WERI-Rb-1 (cell line): ENCODE data around the gene FMC1.

Experiments used
- DNase-seq: peaks from one replicate; pipeline ENCODE4 v3.0.0-alpha.2; 2020
- H3K27ac ChIP-seq: fragments of 250-450 bp; sonication (Bioruptor Pico); 2 replicates; pipeline ENCODE4 v1.5.1; 2020; ENCODE audit warnings: mild to moderate bottlenecking, moderate library complexity
- H3K27me3 ChIP-seq: fragments of 250-450 bp; sonication (Bioruptor Pico); 2 replicates; pipeline ENCODE4 v1.5.1; 2021; ENCODE audit warnings: mild to moderate bottlenecking, low read depth, moderate library complexity; ENCODE audit not compliant: insufficient read depth, severe bottlenecking
- H3K36me3 ChIP-seq: fragments of 250-450 bp; sonication (Bioruptor Pico); 2 replicates; pipeline ENCODE4 v1.5.1; 2020; ENCODE audit warnings: mild to moderate bottlenecking, moderate library complexity
- H3K4me3 ChIP-seq: 2 replicates; pipeline ENCODE4 v1.5.1; 2011; ENCODE audit warnings: low read depth, mild to moderate bottlenecking, control low read depth, low read length
- H3K9me3 ChIP-seq: fragments of 250-450 bp; sonication (Bioruptor Pico); 2 replicates; pipeline ENCODE4 v1.5.1; 2021; ENCODE audit warnings: mild to moderate bottlenecking, moderate library complexity; ENCODE audit not compliant: severe bottlenecking
- TF ChIP-seq, protein P1 (sequence below): IDR thresholded peaks from 2 replicates; pipeline ENCODE4 v1.5.1; 2011; ENCODE audit warnings: low read depth, mild to moderate bottlenecking, control low read depth, inconsistent platforms, low read length

The FMC1 gene

DNA sequence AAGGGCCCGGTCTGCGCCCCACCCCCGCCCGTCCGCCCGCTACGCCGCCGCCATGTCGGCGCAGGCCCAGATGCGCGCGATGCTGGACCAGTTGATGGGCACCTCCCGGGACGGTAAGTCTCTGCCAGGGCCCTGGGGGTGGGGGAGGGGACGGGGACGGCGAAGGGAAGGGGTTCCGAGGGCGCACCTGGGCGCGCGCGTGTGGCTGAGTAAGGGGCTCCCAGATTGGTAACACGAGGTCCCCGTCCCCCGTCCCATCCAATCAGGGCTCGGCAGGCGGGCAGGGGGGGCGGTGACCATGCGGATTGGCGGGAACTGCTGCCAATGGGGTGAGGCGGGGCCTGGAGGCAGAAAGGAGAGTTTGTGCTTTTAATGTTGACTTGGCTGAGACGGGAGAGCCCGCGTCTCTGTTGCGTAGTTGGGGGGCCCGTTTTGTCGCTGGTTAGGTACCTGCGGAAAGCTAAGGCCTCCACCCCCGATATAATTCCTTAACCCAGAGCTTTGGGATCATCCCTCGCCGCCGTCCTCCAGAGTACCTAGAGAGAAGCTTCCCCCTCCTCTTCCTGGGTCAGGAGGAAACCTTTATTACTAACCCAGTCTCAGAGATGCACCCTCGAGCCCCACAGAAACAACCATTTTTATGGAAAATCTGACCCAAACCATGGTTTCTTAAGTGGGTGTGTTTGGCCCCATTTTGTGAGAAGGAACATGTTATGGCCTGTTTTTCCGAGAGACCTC is 19.2 kb downstream of the FMC1 start:
- no peaks in the 10 kb centered on the region for H3K9me3 ChIP-seq
- peak; percentile 98 for DNase-seq
- H3K27ac ChIP-seq = peak overlapping the region; percentile 99
- H3K36me3 ChIP-seq = peaks cover 35% of the 10 kb centered on the region
- TF ChIP-seq, protein P1, sequence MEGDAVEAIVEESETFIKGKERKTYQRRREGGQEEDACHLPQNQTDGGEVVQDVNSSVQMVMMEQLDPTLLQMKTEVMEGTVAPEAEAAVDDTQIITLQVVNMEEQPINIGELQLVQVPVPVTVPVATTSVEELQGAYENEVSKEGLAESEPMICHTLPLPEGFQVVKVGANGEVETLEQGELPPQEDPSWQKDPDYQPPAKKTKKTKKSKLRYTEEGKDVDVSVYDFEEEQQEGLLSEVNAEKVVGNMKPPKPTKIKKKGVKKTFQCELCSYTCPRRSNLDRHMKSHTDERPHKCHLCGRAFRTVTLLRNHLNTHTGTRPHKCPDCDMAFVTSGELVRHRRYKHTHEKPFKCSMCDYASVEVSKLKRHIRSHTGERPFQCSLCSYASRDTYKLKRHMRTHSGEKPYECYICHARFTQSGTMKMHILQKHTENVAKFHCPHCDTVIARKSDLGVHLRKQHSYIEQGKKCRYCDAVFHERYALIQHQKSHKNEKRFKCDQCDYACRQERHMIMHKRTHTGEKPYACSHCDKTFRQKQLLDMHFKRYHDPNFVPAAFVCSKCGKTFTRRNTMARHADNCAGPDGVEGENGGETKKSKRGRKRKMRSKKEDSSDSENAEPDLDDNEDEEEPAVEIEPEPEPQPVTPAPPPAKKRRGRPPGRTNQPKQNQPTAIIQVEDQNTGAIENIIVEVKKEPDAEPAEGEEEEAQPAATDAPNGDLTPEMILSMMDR = no peak
- H3K4me3 ChIP-seq = peak overlapping the region; percentile 85
- H3K27me3 ChIP-seq = no peaks in the 10 kb centered on the region

- DNase-seq = no peak
- Histone ChIP-seq H3K9me3 (no peaks in the 10 kb centered on the region), H3K36me3 (peaks cover 39% of the 10 kb centered on the region), H3K4me3 (peak overlapping the region; percentile 85), H3K27ac (peak overlapping the region; percentile 99), H3K27me3 (no peaks in the 10 kb centered on the region)
- TF ChIP-seq, protein P1 = no peak
Observed at GRCh38 chr7:139360948-139361307, 19.8 kb downstream of the FMC1 start.

GRCh38 chr7:139361523-139361922 is 20.4 kb downstream of the FMC1 start:
- TF ChIP-seq, protein P1 = no peak
- H3K4me3 ChIP-seq = peak overlapping the region; percentile 85
- no peaks in the 10 kb centered on the region for H3K9me3 ChIP-seq
- H3K27ac ChIP-seq = peak overlapping the region; percentile 99; the same call in 1 of the 2 replicates
- H3K36me3 ChIP-seq = peaks cover 45% of the 10 kb centered on the region
- no peak for DNase-seq
- no peaks in the 10 kb centered on the region for H3K27me3 ChIP-seq

- peaks cover 47% of the 10 kb centered on the region for H3K36me3 ChIP-seq
- TF ChIP-seq, protein P1 = no peak
- DNase-seq = no peak
- H3K27me3 ChIP-seq = no peaks in the 10 kb centered on the region
- H3K9me3 ChIP-seq = no peaks in the 10 kb centered on the region
- no peak overlapping the region for H3K27ac ChIP-seq
- H3K4me3 ChIP-seq = no peak overlapping the region
Observed at GRCh38 chr7:139362302-139362701, 21.2 kb downstream of the FMC1 start.

GRCh38 chr7:139362981-139363380 is 21.8 kb downstream of the FMC1 start:
- no peak for DNase-seq
- Histone ChIP-seq H3K4me3 (no peak overlapping the region), H3K27ac (no peak overlapping the region), H3K9me3 (no peaks in the 10 kb centered on the region), H3K27me3 (no peaks in the 10 kb centered on the region), H3K36me3 (peaks cover 54% of the 10 kb centered on the region)
- TF ChIP-seq, protein P1 = no peak

DNA sequence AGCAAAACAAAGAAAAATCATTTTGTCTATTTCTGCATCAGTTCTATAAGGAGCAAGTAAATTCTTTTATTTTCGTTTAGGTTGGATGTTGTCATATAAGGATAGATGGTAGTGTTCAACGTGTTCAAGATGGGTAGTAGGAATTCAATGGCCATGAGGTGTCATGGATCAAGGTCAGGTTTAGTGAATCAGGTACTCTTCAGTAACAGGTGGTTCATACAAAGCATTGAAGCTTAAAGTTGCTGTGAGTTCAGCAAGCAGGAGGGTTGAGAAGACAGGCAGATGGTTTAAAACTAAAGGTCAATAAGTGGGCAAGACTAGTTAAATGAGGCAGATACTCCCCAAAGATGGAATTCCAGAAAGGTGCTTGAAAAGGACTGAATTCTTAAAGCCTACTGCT is 24.2 kb downstream of the FMC1 start:
- Histone ChIP-seq H3K27ac (no peak overlapping the region), H3K9me3 (no peaks in the 10 kb centered on the region), H3K27me3 (no peaks in the 10 kb centered on the region), H3K4me3 (no peak overlapping the region), H3K36me3 (peaks cover 55% of the 10 kb centered on the region)
- DNase-seq = no peak
- TF ChIP-seq, protein P1 = no peak
